Body of pancreas (tissue), 4 donors: ENCODE results near the gene MAD1L1. TPM values are rescaled to one million over a fixed set of nuclear protein-coding genes. Genes with fewer than 3 reads are reported as not detected.
A peak's percentile ranks its signal among the peaks of the same experiment; 100 is the strongest.

Experiments used
- ATAC-seq: fragments of 150-250 bp; one replicate; pipeline ENCODE4 v1.9.1; 2016
- DNase-seq, 4 donors: peaks; one replicate each; pipeline ENCODE4 v3.0.0-alpha.2; 2019
- H3K27ac ChIP-seq, 4 donors: fragments of 200-600 bp; sonication (generic); 1 replicate in 3 of 4; 2 replicates in 1 of 4; pipeline versions ENCODE4 v1.5.1 to v1.6.1; 2016 to 2019; ENCODE audit warnings: mild to moderate bottlenecking in 1 of 4, mixed read lengths in 1 of 4, moderate library complexity in 1 of 4
- H3K27me3 ChIP-seq, 2 donors: fragments of 200-600 bp; sonication (generic); one replicate each; pipeline ENCODE4 v1.6.0; 2016; ENCODE audit warnings: mild to moderate bottlenecking in 1 of 2
- H3K36me3 ChIP-seq, 2 donors: fragments of 200-600 bp; sonication (generic); replicated peaks in 1 of 2; 2 replicates each; pipeline ENCODE4 v1.5.1; 2016; ENCODE audit warnings: low read depth in 2 of 2; ENCODE audit not compliant: insufficient read depth in 1 of 2
- H3K4me1 ChIP-seq: fragments of 200-600 bp; sonication (generic); one replicate; pipeline ENCODE4 v1.6.0; 2016
- H3K4me3 ChIP-seq, 2 donors: fragments of 200-600 bp; sonication (generic); 1 replicate in 1 of 2; 2 replicates in 1 of 2; pipeline ENCODE4 v1.5.1; 2016 to 2019
- H3K9me3 ChIP-seq, 3 donors: fragments of 200-600 bp; sonication (generic); 1 replicate in 2 of 3; 2 replicates in 1 of 3; pipeline ENCODE4 v1.5.1; 2016
- CTCF ChIP-seq, 7 experiments: fragments of 450-650 bp in 4 of 7; fragments of 200-600 bp in 3 of 7; sonication (generic) in 3 of 7; IDR thresholded peaks; one replicate each; pipeline ENCODE4 v1.5.1; 2016 to 2019; ENCODE audit warnings: antibody characterized with exemption in 7 of 7
- POLR2A ChIP-seq, 3 donors: fragments of 450-650 bp; IDR thresholded peaks; one replicate each; pipeline ENCODE4 v1.6.1; 2016; ENCODE audit warnings: antibody characterized with exemption in 3 of 3, mild to moderate bottlenecking in 2 of 3
- WGBS, 2 donors: methylation state at CpG; one replicate each; pipeline ENCODE4 v1.1.5; 2017; 5-methylcytosine and 5-hydroxymethylcytosine counted together
- intact Hi-C: fragments of 100-400 bp; cut with DNase I; formaldehyde crosslinking; loops from one replicate; pipeline ENCODE4 v1.15.1; 2023
- total RNA-seq, 2 donors: library from RNA; depleted of rRNA; stranded (reverse); fragments of >200 nt; gene quantifications; one replicate each; pipeline ENCODE4 v1.1.0, GENCODE V29; 2016

The MAD1L1 gene
- total RNA-seq, 2 donors from 2014 or later: 14.0 to 66.9 TPM

GRCh38 chr7:2239242-2239641 lies 6.5 kb upstream of the MAD1L1 start:
- DNase-seq (no peak), ATAC-seq (no peak)
- no peaks in the 10 kb centered on the region for H3K36me3 ChIP-seq
- intact Hi-C loops: no loop called here
- no peak overlapping the region for H3K4me3 ChIP-seq
- H3K27me3 ChIP-seq: no peaks in the 10 kb centered on the region
- WGBS, 2 donors: 92% methylated on average over 9 to 17 of the region's 17 CpGs
- peaks cover 20% of the 10 kb centered on the region for H3K4me1 ChIP-seq
- H3K9me3 ChIP-seq: no peaks in the 10 kb centered on the region
- TF ChIP-seq CTCF (IDR thresholded peaks at IDR 0.05) (no peak), POLR2A (IDR thresholded peaks at IDR 0.05) (no peak)
- H3K27ac ChIP-seq: no peak overlapping the region

GRCh38 chr7:2237109-2237602 lies 4.4 kb upstream of the MAD1L1 start:
- Histone ChIP-seq H3K4me3 (no peak overlapping the region), H3K36me3 (no peaks in the 10 kb centered on the region), H3K9me3 (no peaks in the 10 kb centered on the region), H3K27ac (peak overlapping the region in 1 of 4 donors; percentile 36), H3K27me3 (no peaks in the 10 kb centered on the region), H3K4me1 (peaks cover 15% of the 10 kb centered on the region)
- 77 to 91% methylated on average over 12 of the region's 12 CpGs for WGBS, 2 donors
- ATAC-seq: no peak
- peak in 1 of 4 donors; percentile 67 for DNase-seq
- TF ChIP-seq CTCF (IDR thresholded peaks at IDR 0.05) (no peak), POLR2A (IDR thresholded peaks at IDR 0.05) (no peak)
- intact Hi-C loops: no loop called here

GRCh38 chr7:2233926-2234325 lies 1.2 kb upstream of the MAD1L1 start:
- intact Hi-C loops: no loop called here
- DNase-seq: no peak
- 83 to 88% methylated on average over 3 of the region's 3 CpGs for WGBS, 2 donors
- ATAC-seq: no peak
- Histone ChIP-seq H3K4me3 (no peak overlapping the region), H3K36me3 (no peaks in the 10 kb centered on the region), H3K9me3 (no peaks in the 10 kb centered on the region), H3K4me1 (peaks cover 21% of the 10 kb centered on the region), H3K27ac (no peak overlapping the region), H3K27me3 (no peaks in the 10 kb centered on the region)
- no peak for TF ChIP-seq CTCF (IDR thresholded peaks at IDR 0.05)
- TF ChIP-seq POLR2A (IDR thresholded peaks at IDR 0.05): no peak

- DNase-seq: peak in 2 of 4 donors; percentile 16 to 26
- peak overlapping the region in 3 of 4 donors; percentile 27 to 67 (median 32) for H3K27ac ChIP-seq
- 1 to 6% methylated on average over 8 to 41 of the region's 46 CpGs for WGBS, 2 donors
- intact Hi-C loops: no loop called here
- H3K9me3 ChIP-seq: no peaks in the 10 kb centered on the region
- peak in 1 of 3 donors; percentile 2 for TF ChIP-seq POLR2A (IDR thresholded peaks at IDR 0.05)
- no peak for TF ChIP-seq CTCF (IDR thresholded peaks at IDR 0.05)
- peak overlapping the region; percentile 98 to 99 for H3K4me3 ChIP-seq
- ATAC-seq: peak; percentile 36
- H3K27me3 ChIP-seq: no peaks in the 10 kb centered on the region
- H3K36me3 ChIP-seq: no peaks in the 10 kb centered on the region
- H3K4me1 ChIP-seq: peaks cover 21% of the 10 kb centered on the region
Observed at GRCh38 chr7:2231992-2232765, 566 bp downstream of the MAD1L1 start.
